DMS79 treated with DMSO at 0.1 percent for 48 hours (cell line): Measurements from ENCODE around the gene HSFX1.

Experiments
- DNase-seq: peaks from one replicate; lab custom pipeline; 2025; lab: John Stamatoyannopoulos, UW

Gene HSFX1

DNA sequence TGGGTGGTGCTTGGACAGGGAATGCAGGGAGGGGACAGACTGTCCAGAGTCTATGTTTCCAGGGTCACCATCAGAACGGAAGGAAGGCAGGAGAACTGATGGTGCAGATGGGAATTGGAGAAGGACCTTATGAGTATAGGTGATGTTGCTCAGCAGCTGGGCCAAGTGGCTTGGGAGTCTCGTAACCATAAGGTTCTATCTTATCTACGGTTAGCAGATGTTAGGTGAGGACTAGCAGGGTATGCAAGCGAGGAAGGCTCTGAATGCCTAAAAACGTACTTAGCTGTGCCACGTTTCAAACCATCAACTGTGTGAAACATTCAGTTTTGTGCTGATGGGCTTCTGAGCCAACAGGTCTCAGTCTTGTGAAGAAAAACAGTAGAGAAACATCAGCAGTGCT, 30.2 kb downstream of the HSFX1 start:
- DNase-seq: no peak

DNA sequence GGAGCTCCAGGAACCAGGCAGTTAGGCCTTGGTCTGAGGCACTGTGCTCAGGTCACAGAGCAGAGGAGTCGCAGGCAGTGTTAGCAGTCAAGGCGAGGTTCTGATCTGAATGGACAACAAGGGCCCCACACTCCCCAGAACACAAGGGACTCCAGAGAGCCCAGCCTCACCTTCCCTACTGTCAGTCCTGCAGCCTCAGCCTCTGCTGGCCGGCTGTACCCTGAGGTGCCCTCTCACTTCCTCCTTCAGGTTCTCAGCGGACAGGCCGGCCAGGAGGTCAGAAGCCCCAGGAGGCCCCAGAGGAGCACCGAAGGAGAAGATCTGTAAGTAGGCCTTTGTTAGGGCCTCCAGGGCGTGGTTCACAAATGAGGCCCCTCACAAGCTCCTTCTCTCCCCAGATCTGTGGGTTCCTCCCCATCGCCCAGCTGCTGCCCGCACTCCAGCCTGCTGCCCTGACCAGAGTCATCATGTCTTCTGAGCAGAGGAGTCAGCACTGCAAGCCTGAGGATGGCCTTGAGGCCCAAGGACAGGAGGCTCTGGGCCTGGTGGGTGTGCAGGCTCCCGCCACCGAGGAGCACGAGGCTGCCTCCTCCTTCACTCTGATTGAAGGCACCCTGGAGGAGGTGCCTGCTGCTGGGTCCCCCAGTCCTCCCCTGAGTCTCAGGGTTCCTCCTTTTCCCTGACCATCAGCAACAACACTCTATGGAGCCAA, 34.0 kb downstream of the HSFX1 start:
- DNase-seq: no peak

DNA sequence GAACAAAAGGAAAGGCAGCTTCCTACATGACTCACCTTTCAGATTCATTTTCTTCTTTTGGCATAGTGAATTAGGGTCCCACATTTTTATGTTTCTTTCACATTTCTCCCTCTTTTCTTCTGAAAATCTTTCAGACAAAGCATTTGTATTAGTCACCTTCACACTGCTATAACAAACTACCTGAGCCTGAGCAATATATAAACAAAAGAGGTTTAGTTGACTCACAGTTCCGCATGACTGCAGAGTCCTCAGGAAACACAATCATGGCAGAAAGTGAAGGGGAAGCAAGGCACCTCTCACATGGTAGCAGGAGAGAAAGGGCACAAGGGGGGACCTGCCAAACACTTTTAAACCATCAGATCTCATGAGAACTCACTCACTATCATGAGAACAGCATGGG, 44.8 kb downstream of the HSFX1 start:
- no peak for DNase-seq

DNA sequence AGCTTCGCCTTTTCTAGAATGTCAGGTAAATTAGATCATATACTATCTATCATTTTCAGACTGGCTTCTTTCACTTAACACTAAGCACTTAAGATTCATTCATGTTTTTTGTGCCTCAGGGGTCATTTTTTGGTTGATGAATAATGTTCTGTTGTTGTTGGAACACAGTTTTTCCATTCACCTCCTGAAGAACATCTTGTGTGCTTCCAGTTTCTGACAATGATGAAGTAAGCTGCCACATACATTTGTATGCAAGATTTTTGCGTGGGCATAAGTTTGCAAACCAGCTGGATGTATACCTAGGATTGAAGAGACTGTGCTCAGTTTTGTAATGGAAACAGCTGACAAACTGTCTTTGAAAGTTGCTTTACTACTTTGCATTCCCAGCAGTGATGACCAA, 45.5 kb downstream of the HSFX1 start:
- DNase-seq: no peak

DNA sequence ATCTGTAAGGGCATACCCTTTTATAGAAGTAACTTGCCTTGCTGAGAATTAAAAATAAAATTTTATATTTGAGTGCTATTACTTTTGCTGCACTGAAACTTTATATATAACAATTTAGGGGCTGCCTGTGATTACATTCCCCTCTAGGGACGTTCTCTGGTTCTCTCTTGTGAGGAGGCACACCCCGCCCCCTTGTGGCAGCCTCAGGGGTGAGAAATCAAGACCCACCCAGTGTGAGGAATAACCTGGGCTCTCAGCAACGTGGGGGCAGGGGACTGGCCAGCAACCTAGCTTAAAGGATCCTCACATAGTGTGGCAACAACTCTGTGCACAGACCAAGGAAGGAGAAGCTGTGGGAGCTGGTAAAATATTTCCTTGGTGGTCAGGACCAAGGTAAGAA, 51.6 kb downstream of the HSFX1 start:
- DNase-seq: no peak
